ENCODE results near the gene NCAPG.

Gene NCAPG

DNA sequence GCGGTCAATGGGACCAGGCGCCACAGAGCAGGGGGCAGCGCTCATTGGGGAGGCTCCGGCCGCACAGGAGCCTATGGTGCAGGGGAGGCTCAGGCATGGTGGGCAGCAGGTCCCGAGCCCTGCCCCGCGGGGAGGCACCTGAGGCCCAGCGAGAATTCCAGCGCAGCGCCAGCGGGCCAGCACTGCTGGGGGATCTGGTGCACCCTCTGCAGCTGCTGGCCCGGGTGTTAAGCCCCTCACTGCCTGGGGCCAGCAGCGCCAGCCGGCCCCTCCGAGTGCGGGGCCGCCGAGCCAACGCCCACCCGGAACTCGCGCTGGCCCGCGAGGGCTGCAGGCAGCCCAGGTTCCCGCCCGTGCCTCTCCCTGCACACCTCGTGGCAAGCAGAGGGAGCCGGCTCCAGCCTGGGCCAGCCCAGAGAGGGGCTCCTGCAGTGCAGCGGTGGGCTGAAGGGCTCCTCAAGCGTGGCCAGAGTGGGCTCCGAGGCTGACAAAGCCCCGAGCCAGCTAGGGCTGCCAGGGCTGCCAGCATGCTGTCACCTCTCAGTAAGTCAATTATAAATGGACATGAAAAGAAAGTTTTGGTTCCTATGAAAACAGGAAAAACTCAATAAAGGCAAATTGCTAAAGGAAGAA, 43.8 kb upstream of the NCAPG start:
- TF ChIP-seq, protein P1, sequence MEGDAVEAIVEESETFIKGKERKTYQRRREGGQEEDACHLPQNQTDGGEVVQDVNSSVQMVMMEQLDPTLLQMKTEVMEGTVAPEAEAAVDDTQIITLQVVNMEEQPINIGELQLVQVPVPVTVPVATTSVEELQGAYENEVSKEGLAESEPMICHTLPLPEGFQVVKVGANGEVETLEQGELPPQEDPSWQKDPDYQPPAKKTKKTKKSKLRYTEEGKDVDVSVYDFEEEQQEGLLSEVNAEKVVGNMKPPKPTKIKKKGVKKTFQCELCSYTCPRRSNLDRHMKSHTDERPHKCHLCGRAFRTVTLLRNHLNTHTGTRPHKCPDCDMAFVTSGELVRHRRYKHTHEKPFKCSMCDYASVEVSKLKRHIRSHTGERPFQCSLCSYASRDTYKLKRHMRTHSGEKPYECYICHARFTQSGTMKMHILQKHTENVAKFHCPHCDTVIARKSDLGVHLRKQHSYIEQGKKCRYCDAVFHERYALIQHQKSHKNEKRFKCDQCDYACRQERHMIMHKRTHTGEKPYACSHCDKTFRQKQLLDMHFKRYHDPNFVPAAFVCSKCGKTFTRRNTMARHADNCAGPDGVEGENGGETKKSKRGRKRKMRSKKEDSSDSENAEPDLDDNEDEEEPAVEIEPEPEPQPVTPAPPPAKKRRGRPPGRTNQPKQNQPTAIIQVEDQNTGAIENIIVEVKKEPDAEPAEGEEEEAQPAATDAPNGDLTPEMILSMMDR (conservative IDR thresholded peaks at IDR 0.05; ENCODE audit: low read length): no peak
- H3K4me3 ChIP-seq (ENCODE audit: low read length): no peak overlapping the region
- DNase-seq (ENCODE audit: low read depth): no peak

DNA sequence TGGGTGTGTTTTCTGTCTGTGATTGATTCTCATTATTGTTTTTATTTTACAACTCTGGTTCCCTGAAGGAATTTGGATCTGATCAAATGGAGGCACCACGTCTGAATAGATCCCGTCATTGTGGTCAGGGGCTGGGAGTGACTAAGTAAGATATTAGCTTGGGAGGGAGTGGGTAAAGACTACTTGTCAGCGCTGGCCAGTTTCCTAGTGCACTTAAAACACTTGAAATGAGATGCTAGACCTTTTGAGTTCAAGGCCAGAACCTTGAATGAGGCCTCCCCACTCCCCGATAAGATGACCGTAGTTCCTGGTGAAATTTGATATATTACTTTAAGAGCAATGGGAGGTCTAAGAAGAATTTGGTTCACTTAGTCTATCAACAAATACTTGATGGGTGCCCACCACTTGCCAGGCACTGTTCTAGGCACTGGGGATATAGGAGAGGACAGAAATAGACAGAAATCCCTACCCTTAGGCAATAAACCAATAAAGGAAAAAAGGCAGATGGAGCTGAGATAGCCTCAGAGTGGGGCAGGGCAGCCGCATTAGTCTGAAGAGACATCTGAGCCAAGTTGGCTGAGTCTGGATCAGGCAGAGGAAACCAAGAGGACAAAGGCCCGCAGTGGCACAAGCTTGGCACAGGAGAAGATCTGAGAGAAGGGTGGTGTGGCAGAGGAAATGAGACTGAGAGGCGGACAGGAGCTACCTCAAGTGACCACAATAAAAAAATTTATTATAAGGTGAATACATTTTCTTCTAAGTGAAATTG, 41.2 kb upstream of the NCAPG start:
- H3K4me3 ChIP-seq (ENCODE audit: low read length): no peak overlapping the region
- TF ChIP-seq, protein P1 (conservative IDR thresholded peaks at IDR 0.05; ENCODE audit: low read length): no peak
- no peak for DNase-seq (ENCODE audit: low read depth)

DNA sequence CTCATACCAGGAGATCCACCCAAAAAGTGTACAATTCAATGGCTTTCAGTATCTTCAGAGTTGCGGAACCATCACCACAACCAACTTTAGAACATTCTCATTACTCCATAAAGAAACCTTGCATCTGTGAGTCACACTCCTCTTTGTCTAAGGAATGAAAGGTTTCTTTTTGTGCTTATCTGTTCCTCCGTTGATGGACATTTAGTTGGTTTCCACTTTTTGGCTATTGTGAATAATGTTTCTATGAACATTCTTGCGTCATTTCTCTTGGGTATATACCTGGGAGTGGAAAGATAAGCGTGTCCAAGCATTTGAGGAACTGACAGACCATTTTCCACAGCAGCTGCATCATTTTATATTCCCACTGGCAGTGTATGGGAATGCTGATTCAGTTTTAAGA, 39.9 kb upstream of the NCAPG start:
- DNase-seq (ENCODE audit: low read depth): no peak
- TF ChIP-seq, protein P1 (conservative IDR thresholded peaks at IDR 0.05; ENCODE audit: low read length): no peak
- H3K4me3 ChIP-seq (ENCODE audit: low read length): no peak overlapping the region

DNA sequence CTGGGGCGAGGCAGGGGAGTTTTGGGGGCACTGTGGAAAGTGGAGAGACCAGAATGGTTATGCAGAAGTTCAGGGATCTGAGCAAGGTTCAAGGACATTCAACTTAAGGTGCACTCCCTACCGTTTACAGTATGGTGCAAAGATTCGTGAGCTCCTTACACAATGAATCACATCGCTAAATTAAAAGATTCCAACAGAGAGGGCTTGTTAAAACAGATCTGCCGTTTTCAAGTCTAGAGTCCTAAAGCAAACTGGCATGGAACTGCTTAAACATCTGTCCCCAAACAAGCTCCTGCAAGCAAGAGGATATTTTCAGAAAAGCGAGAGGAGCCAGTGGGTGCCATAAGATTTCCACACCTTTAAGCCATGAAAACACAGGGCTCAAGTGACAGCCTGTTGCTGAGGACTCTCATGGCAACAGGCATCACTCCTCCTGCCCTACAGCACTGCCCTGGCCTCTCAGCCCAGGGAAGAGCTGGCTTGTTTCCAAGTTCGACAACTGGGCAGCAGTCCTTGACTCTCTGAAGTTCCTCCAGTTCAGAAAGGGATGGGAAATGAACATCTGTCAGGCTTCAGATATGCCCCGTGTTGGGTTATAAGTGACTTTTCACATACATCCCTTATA, 39.4 kb upstream of the NCAPG start:
- H3K4me3 ChIP-seq (ENCODE audit: low read length): no peak overlapping the region
- no peak for DNase-seq (ENCODE audit: low read depth)
- TF ChIP-seq, protein P1 (conservative IDR thresholded peaks at IDR 0.05; ENCODE audit: low read length): no peak

DNA sequence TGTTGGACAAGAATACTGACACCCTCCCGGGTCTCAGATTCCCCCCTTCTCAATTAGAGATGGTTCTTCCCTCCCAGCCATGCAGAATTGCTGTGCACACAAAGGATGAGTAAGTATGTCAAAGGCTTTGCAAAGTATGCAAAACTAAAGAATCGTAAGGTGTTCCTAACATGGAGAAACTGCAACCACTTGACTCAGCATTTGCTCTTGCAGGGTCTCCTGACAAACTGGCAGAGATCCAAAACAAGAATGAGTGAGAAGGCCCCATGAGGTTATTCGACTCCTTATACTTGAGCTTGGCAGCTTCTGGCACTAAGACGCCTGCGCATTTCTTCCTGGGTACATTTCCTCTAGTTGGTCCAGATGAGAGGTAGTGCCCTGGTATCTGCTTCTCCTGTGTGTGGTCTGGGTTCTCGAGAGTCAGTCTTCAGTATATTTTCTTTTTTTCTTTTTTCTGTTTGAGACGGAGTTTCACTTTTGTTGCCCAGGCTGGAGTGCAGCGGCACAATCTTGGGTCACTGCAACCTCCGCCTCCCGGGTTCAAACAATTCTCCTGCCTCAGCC, 37.6 kb upstream of the NCAPG start:
- TF ChIP-seq, protein P1 (conservative IDR thresholded peaks at IDR 0.05; ENCODE audit: low read length): no peak
- no peak overlapping the region for H3K4me3 ChIP-seq (ENCODE audit: low read length)
- DNase-seq (ENCODE audit: low read depth): no peak

DNA sequence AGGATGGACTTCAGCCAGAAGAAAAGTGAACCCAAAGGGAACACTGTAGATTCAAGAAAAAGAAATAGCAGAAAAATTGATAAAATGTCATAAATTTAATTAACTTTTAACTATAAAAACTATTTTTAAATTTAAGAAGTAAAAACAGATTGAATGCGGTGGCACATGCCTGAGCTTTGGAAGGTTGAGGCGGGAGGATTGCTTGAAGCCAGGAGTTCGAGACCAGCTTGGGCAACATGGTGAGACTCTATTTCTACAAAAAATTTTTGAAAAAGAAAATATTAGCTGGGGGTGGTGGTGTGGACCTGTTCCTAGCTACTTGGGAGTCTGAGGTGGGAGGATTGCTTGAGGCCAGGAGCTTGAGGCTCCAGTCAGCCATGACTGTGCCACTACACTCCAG, 32.3 kb upstream of the NCAPG start:
- H3K4me3 ChIP-seq (ENCODE audit: low read length): no peak overlapping the region
- DNase-seq (ENCODE audit: low read depth): no peak
- TF ChIP-seq, protein P1 (conservative IDR thresholded peaks at IDR 0.05; ENCODE audit: low read length): no peak

Data from AG10803 (cell line).